Skeletal muscle tissue (tissue), 4 donors: ENCODE measurements around the gene CXCR3. TPM values are rescaled to one million over a fixed set of nuclear protein-coding genes. Genes with fewer than 3 reads are reported as not detected.
"Not testable (repeated sequence)": the region's sequence is repeated elsewhere in the genome, so short reads cannot be mapped to it uniquely, and the experiment has no call there.

Experiments used
- H3K27ac ChIP-seq: one replicate; pipeline ENCODE4 v1.7.0; 2013; ENCODE audit warnings: mild to moderate bottlenecking, low read depth, low read length, inconsistent platforms
- H3K27me3 ChIP-seq, 3 donors: one replicate each; pipeline ENCODE4 v1.7.0; 2013; ENCODE audit warnings: low read length in 3 of 3; ENCODE audit not compliant: control insufficient read depth in 3 of 3, insufficient read depth in 3 of 3
- H3K36me3 ChIP-seq, 3 donors: one replicate each; pipeline ENCODE4 v1.7.0; 2013; ENCODE audit warnings: low read length in 3 of 3; ENCODE audit not compliant: control insufficient read depth in 3 of 3, insufficient read depth in 3 of 3
- H3K4me1 ChIP-seq, 3 donors: one replicate each; pipeline ENCODE4 v1.7.0; 2013; ENCODE audit warnings: low read length in 3 of 3, mild to moderate bottlenecking in 3 of 3; ENCODE audit not compliant: control insufficient read depth in 3 of 3, insufficient read depth in 3 of 3
- H3K4me3 ChIP-seq, 3 donors: one replicate each; pipeline ENCODE4 v1.7.0; 2013; ENCODE audit warnings: low read length in 3 of 3
- H3K9ac ChIP-seq, 3 donors: one replicate each; pipeline ENCODE4 v1.7.0; 2013; ENCODE audit warnings: low read length in 3 of 3, mild to moderate bottlenecking in 3 of 3, moderate library complexity in 2 of 3, low read depth in 1 of 3
- H3K9me3 ChIP-seq, 3 donors: one replicate each; pipeline ENCODE4 v1.7.0; 2013; ENCODE audit warnings: low read length in 3 of 3; ENCODE audit not compliant: control insufficient read depth in 3 of 3
- total RNA-seq: library from RNA; depleted of rRNA; stranded (reverse); fragments of >200 nt; gene quantifications from one replicate; pipeline ENCODE4 v1.2.3, GENCODE V29; 2014
- donor health status: Osteomylitis.

The CXCR3 gene
- total RNA-seq, 1 donor from 2014 or later, result not detected

GRCh38 chrX:71615954-71616353 is 2.4 kb downstream of the CXCR3 start:
- Histone ChIP-seq H3K4me3 (no peak overlapping the region), H3K4me1 (peaks cover 0 to 9% (median 0%) of the 10 kb centered on the region in 3 donors), H3K27ac (no peak overlapping the region)

GRCh38 chrX:71615056-71615455 is 3.3 kb downstream of the CXCR3 start:
- Histone ChIP-seq H3K4me1 (peaks cover 0 to 9% (median 0%) of the 10 kb centered on the region in 3 donors), H3K27ac (no peak overlapping the region), H3K36me3 (peaks cover 14 to 28% (median 28%) of the 10 kb centered on the region in 3 donors), H3K27me3 (no peaks in the 10 kb centered on the region), H3K4me3 (no peak overlapping the region), H3K9ac (no peak overlapping the region), H3K9me3 (no peaks in the 10 kb centered on the region)

More at GRCh38 chrX:71615954-71616353, 2.4 kb downstream of the CXCR3 start:
- Histone ChIP-seq H3K27me3 (no peaks in the 10 kb centered on the region), H3K36me3 (peaks cover 10 to 22% (median 21%) of the 10 kb centered on the region in 3 donors), H3K9me3 (no peaks in the 10 kb centered on the region), H3K9ac (no peak overlapping the region)

DNA sequence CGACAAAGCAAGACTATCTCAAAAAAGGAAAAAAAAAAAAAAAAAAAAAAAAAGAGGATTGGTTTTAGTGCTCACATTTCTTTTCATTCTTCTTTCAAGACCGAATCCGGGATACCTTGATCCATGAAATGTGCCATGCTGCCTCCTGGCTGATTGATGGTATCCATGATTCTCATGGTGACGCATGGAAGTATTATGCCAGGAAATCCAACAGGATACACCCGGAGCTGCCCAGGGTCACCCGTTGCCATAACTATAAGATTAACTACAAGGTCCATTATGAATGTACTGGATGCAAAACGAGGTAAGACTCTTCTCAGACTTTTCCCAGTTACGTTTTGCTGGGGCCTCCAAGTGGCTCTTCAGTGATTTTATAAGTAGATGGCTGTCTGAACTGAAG is 6.1 kb downstream of the CXCR3 start:
- no peak overlapping the region for H3K4me3 ChIP-seq
- peaks cover 23 to 41% (median 39%) of the 10 kb centered on the region in 3 donors for H3K36me3 ChIP-seq
- no peak overlapping the region for H3K9ac ChIP-seq
- no peaks in the 10 kb centered on the region for H3K27me3 ChIP-seq
- H3K4me1 ChIP-seq, result peaks cover 2 to 8% (median 6%) of the 10 kb centered on the region in 3 donors
- no peak overlapping the region for H3K27ac ChIP-seq
- H3K9me3 ChIP-seq, result no peaks in the 10 kb centered on the region

DNA sequence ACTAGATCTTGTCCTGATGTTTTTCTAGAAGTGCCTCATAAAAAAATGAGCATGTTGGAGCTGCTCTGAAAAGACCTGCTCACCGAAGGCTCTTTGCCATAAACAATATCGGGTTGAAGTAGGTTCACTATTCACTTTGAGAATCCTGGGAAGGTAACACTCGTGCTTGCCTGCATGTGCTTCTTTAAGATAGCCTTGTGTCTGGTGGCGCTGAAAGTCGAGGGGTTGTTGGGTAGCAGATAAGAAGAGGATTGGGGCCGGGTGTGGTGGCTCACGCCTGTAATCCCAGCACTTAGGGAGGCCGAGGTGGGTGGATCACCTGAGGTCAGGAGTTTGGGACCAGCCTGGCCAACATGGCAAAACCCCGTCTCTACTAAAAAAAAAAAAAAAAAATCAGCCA is 6.6 kb downstream of the CXCR3 start:
- H3K9ac ChIP-seq, H3K27me3 ChIP-seq, H3K9me3 ChIP-seq, H3K27ac ChIP-seq, H3K4me3 ChIP-seq: not testable (repeated sequence)
- Histone ChIP-seq H3K4me1 (peaks cover 7 to 12% (median 12%) of the 10 kb centered on the region in 3 donors), H3K36me3 (peaks cover 23 to 42% (median 39%) of the 10 kb centered on the region in 3 donors)

DNA sequence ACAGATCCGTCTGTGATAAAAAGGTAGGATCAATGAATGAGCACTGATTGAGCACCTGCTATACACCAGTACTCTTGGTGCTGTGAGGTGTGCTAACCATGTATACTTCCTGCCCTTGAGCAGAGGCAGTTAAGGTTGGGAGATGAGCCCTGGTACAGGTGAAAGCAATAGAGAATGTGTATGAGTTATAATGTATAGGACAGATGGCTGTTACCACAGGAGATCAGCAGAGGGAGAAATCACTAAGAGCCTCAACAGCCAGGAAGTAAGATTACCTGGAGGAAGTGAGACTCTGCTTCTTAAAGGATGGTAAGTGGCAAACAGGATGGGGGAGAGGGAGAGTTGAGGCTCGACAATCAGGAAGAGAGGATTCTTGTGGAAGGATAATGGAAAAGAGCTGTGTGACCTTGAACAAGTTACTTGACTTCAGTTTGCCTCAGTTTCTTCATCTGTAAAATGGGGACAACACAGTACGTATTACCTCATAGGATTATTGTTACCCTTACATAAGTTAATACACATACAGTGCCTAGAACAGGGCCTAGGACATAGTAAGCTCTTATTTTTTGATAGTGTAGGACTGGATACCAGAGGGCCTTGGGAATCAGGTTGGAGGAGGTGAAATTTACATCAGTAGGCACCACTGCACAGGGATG is 9.1 kb downstream of the CXCR3 start:
- H3K36me3 ChIP-seq, result peaks cover 36 to 60% (median 54%) of the 10 kb centered on the region in 3 donors
- H3K27ac ChIP-seq, result no peak overlapping the region
- H3K4me1 ChIP-seq, result peaks cover 14 to 20% (median 16%) of the 10 kb centered on the region in 3 donors
- no peaks in the 10 kb centered on the region for H3K27me3 ChIP-seq
- no peak overlapping the region for H3K9ac ChIP-seq
- no peak overlapping the region for H3K4me3 ChIP-seq
- no peaks in the 10 kb centered on the region for H3K9me3 ChIP-seq

GRCh38 chrX:71607488-71607887 is 10.8 kb downstream of the CXCR3 start:
- H3K9ac ChIP-seq, result no peak overlapping the region
- H3K4me3 ChIP-seq, result no peak overlapping the region
- peaks cover 37 to 56% (median 53%) of the 10 kb centered on the region in 3 donors for H3K36me3 ChIP-seq
- H3K27me3 ChIP-seq, result no peaks in the 10 kb centered on the region
- peak overlapping the region; percentile 11 for H3K27ac ChIP-seq
- H3K9me3 ChIP-seq, result no peaks in the 10 kb centered on the region
- peaks cover 14 to 20% (median 16%) of the 10 kb centered on the region in 3 donors for H3K4me1 ChIP-seq

- peaks cover 37 to 55% (median 53%) of the 10 kb centered on the region in 3 donors for H3K36me3 ChIP-seq
- peaks cover 14 to 20% (median 16%) of the 10 kb centered on the region in 3 donors for H3K4me1 ChIP-seq
- H3K4me3 ChIP-seq, result peak overlapping the region in 1 of 3 donors; percentile 22
- H3K27ac ChIP-seq, result no peak overlapping the region
- no peaks in the 10 kb centered on the region for H3K9me3 ChIP-seq
- H3K27me3 ChIP-seq, result no peaks in the 10 kb centered on the region
- H3K9ac ChIP-seq, result no peak overlapping the region
These were observed 11.6 kb downstream of the CXCR3 start for GRCh38 chrX:71606536-71607216.

GRCh38 chrX:71604796-71605568 is 13.3 kb downstream of the CXCR3 start:
- H3K9ac ChIP-seq, result no peak overlapping the region
- H3K27me3 ChIP-seq, result no peaks in the 10 kb centered on the region
- H3K9me3 ChIP-seq, result no peaks in the 10 kb centered on the region
- H3K36me3 ChIP-seq, result peaks cover 27 to 44% (median 42%) of the 10 kb centered on the region in 3 donors
- peaks cover 14 to 20% (median 16%) of the 10 kb centered on the region in 3 donors for H3K4me1 ChIP-seq
- H3K27ac ChIP-seq, result no peak overlapping the region
- H3K4me3 ChIP-seq, result no peak overlapping the region

GRCh38 chrX:71604141-71604540 is 14.2 kb downstream of the CXCR3 start:
- no peak overlapping the region for H3K27ac ChIP-seq
- peaks cover 24 to 38% (median 38%) of the 10 kb centered on the region in 3 donors for H3K36me3 ChIP-seq
- H3K27me3 ChIP-seq, result no peaks in the 10 kb centered on the region
- H3K9me3 ChIP-seq, result no peaks in the 10 kb centered on the region
- H3K4me1 ChIP-seq, result peaks cover 14 to 20% (median 16%) of the 10 kb centered on the region in 3 donors
- no peak overlapping the region for H3K9ac ChIP-seq
- H3K4me3 ChIP-seq, result no peak overlapping the region
